ENCODE measurements around the gene STK17B. TPM values are rescaled to one million over a fixed set of nuclear protein-coding genes. Genes with fewer than 3 reads are reported as not detected.

The STK17B gene
- total RNA-seq, 1 donor from 2014 or later, result 42.6 TPM

DNA sequence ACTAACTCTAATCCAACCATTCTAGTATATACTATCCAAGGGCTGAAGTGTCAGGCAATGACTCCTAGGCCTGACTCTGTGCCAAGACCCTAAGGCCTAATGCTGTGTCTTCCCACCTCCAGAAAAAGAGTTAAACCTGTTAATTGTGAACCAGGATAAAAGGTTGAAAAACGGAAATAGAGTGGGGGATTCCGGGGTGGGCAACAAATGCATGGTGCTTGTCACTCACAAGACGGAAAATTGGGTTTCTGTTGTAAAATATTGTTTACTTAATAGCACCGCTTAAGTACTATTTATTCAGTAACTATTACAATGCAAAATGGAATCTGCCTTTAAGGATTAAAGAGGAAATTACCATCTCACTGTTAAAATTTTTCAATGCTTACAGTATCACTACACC lies 3.2 kb downstream of the STK17B start:
- TF ChIP-seq, protein P1, sequence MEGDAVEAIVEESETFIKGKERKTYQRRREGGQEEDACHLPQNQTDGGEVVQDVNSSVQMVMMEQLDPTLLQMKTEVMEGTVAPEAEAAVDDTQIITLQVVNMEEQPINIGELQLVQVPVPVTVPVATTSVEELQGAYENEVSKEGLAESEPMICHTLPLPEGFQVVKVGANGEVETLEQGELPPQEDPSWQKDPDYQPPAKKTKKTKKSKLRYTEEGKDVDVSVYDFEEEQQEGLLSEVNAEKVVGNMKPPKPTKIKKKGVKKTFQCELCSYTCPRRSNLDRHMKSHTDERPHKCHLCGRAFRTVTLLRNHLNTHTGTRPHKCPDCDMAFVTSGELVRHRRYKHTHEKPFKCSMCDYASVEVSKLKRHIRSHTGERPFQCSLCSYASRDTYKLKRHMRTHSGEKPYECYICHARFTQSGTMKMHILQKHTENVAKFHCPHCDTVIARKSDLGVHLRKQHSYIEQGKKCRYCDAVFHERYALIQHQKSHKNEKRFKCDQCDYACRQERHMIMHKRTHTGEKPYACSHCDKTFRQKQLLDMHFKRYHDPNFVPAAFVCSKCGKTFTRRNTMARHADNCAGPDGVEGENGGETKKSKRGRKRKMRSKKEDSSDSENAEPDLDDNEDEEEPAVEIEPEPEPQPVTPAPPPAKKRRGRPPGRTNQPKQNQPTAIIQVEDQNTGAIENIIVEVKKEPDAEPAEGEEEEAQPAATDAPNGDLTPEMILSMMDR (IDR thresholded peaks at IDR 0.05; ENCODE audit: insufficient read depth, low read depth, low read length), result no peak
- no peak for TF ChIP-seq EZH2 (IDR thresholded peaks at IDR 0.05; ENCODE audit: insufficient read depth, low read length)
- Histone ChIP-seq H3K4me1 (ENCODE audit: insufficient read depth, low read length) (peaks cover 34% of the 10 kb centered on the region), H3K36me3 (ENCODE audit: insufficient read depth, low read length) (no peaks in the 10 kb centered on the region), H3K9ac (ENCODE audit: low read length) (peak overlapping the region; percentile 53), H3K27ac (ENCODE audit: low read depth, low read length) (peak overlapping the region; percentile 74), H3K4me3 (ENCODE audit: insufficient read depth, low read depth, low read length) (peak overlapping the region; percentile 38), H3K79me2 (ENCODE audit: insufficient read depth, low read length) (peaks cover 80% of the 10 kb centered on the region), H4K20me1 (ENCODE audit: insufficient read depth, low read length) (no peaks in the 10 kb centered on the region), H3K9me3 (ENCODE audit: insufficient read depth, low read depth, low read length) (no peaks in the 10 kb centered on the region), H3K4me2 (ENCODE audit: low read length) (peak overlapping the region; percentile 86), H3K27me3 (ENCODE audit: insufficient read depth, low read length) (peaks cover 7% of the 10 kb centered on the region), H2AFZ (ENCODE audit: low read depth, low read length) (no peak overlapping the region)
- Mint-ChIP-seq H3K36me3 (ENCODE audit: low read depth, unreplicated experiment) (peaks cover 4% of the 10 kb centered on the region), H3K27me3 (ENCODE audit: low read depth, unreplicated experiment) (peaks cover 2% of the 10 kb centered on the region), H3K27ac (ENCODE audit: unreplicated experiment) (peak overlapping the region; percentile 31), H3K4me3 (ENCODE audit: unreplicated experiment) (peak overlapping the region; percentile 99), H3K4me1 (ENCODE audit: low read depth, unreplicated experiment) (peaks cover 28% of the 10 kb centered on the region), H3K9me3 (ENCODE audit: unreplicated experiment) (no peaks in the 10 kb centered on the region)
- DNase-seq (ENCODE audit: low read depth) (peak; percentile 49), FAIRE-seq (no peak)

- H3K27ac Mint-ChIP-seq (ENCODE audit: unreplicated experiment), result peak overlapping the region; percentile 85
- Histone ChIP-seq H3K4me2 (ENCODE audit: low read length) (peak overlapping the region; percentile 86), H3K79me2 (ENCODE audit: insufficient read depth, low read length) (peaks cover 85% of the 10 kb centered on the region), H3K27ac (ENCODE audit: low read depth, low read length) (peak overlapping the region; percentile 74), H3K4me1 (ENCODE audit: insufficient read depth, low read length) (peaks cover 34% of the 10 kb centered on the region), H3K4me3 (ENCODE audit: insufficient read depth, low read depth, low read length) (peak overlapping the region; percentile 30), H3K36me3 (ENCODE audit: insufficient read depth, low read length) (peaks cover 3% of the 10 kb centered on the region), H4K20me1 (ENCODE audit: insufficient read depth, low read length) (no peaks in the 10 kb centered on the region), H3K9ac (ENCODE audit: low read length) (peak overlapping the region; percentile 30), H3K9me3 (ENCODE audit: insufficient read depth, low read depth, low read length) (no peaks in the 10 kb centered on the region), H3K27me3 (ENCODE audit: insufficient read depth, low read length) (peaks cover 4% of the 10 kb centered on the region), H2AFZ (ENCODE audit: low read depth, low read length) (no peak overlapping the region)
- no peak for TF ChIP-seq EZH2 (IDR thresholded peaks at IDR 0.05; ENCODE audit: insufficient read depth, low read length)
- TF ChIP-seq, protein P1 (IDR thresholded peaks at IDR 0.05; ENCODE audit: insufficient read depth, low read depth, low read length), result no peak
- peak; percentile 55 for FAIRE-seq
- peaks cover 8% of the 10 kb centered on the region for H3K36me3 Mint-ChIP-seq (ENCODE audit: low read depth, unreplicated experiment)
- peak overlapping the region; percentile 99 for H3K4me3 Mint-ChIP-seq (ENCODE audit: unreplicated experiment)
- no peak for DNase-seq (ENCODE audit: low read depth)
- H3K4me1 Mint-ChIP-seq (ENCODE audit: low read depth, unreplicated experiment), result peaks cover 28% of the 10 kb centered on the region
- no peaks in the 10 kb centered on the region for H3K9me3 Mint-ChIP-seq (ENCODE audit: unreplicated experiment)
- no peaks in the 10 kb centered on the region for H3K27me3 Mint-ChIP-seq (ENCODE audit: low read depth, unreplicated experiment)
Measured at GRCh38 chr2:196167666-196168065, 3.7 kb downstream of the STK17B start.

- Mint-ChIP-seq H3K4me3 (ENCODE audit: unreplicated experiment) (peak overlapping the region; percentile 31), H3K27me3 (ENCODE audit: low read depth, unreplicated experiment) (no peaks in the 10 kb centered on the region), H3K4me1 (ENCODE audit: low read depth, unreplicated experiment) (peaks cover 29% of the 10 kb centered on the region), H3K27ac (ENCODE audit: unreplicated experiment) (peak overlapping the region; percentile 49), H3K36me3 (ENCODE audit: low read depth, unreplicated experiment) (peaks cover 8% of the 10 kb centered on the region), H3K9me3 (ENCODE audit: unreplicated experiment) (no peaks in the 10 kb centered on the region)
- peak overlapping the region; percentile 86 for H3K4me2 ChIP-seq (ENCODE audit: low read length)
- TF ChIP-seq EZH2 (IDR thresholded peaks at IDR 0.05; ENCODE audit: insufficient read depth, low read length), result no peak
- TF ChIP-seq, protein P1 (IDR thresholded peaks at IDR 0.05; ENCODE audit: insufficient read depth, low read depth, low read length), result no peak
- peak overlapping the region; percentile 74 for H3K27ac ChIP-seq (ENCODE audit: low read depth, low read length)
- no peaks in the 10 kb centered on the region for H3K27me3 ChIP-seq (ENCODE audit: insufficient read depth, low read length)
- no peaks in the 10 kb centered on the region for H4K20me1 ChIP-seq (ENCODE audit: insufficient read depth, low read length)
- peak; percentile 86 for DNase-seq (ENCODE audit: low read depth)
- H2AFZ ChIP-seq (ENCODE audit: low read depth, low read length), result no peak overlapping the region
- peak overlapping the region; percentile 43 for H3K4me3 ChIP-seq (ENCODE audit: insufficient read depth, low read depth, low read length)
- peaks cover 7% of the 10 kb centered on the region for H3K36me3 ChIP-seq (ENCODE audit: insufficient read depth, low read length)
- H3K9ac ChIP-seq (ENCODE audit: low read length), result peak overlapping the region; percentile 58
- FAIRE-seq, result peak; percentile 37
- peaks cover 93% of the 10 kb centered on the region for H3K79me2 ChIP-seq (ENCODE audit: insufficient read depth, low read length)
- no peaks in the 10 kb centered on the region for H3K9me3 ChIP-seq (ENCODE audit: insufficient read depth, low read depth, low read length)
- peaks cover 31% of the 10 kb centered on the region for H3K4me1 ChIP-seq (ENCODE audit: insufficient read depth, low read length)
Measured at GRCh38 chr2:196166876-196167275, 4.5 kb downstream of the STK17B start.
